Measurements from ENCODE around the gene RIOK2. TPM values are rescaled to one million over a fixed set of nuclear protein-coding genes. Genes with fewer than 3 reads are reported as not detected.

The RIOK2 gene
- total RNA-seq, 2 donors from 2014 or later, result 27.3 to 37.7 TPM

DNA sequence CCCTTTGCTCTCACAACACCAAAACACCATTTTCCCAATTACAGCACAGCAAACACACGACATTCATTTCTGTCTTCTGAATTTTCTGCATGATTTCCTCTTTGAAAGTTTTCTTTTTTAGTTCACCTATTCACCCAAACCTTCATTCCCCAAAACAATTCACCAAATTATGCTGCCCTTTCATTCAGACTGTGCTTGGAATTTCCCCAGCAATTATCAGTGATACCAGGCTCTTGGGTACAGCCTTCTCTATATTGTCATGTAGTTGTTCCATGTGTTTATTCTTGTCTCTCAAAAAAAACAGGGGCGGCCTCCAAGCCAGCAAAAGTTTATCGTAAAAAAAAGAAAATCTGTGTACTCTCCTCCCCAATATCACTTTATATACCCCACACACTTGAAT lies 31.7 kb downstream of the RIOK2 start:
- Mint-ChIP-seq H3K4me1 (peaks cover 4% of the 10 kb centered on the region), H3K9me3 (no peaks in the 10 kb centered on the region), H3K27ac (no peak overlapping the region), H3K36me3 (ENCODE audit: low read depth) (no peaks in the 10 kb centered on the region), H3K27me3 (ENCODE audit: insufficient read depth) (peaks cover 2% of the 10 kb centered on the region), H3K4me3 (no peak overlapping the region)
- Histone ChIP-seq H3K9me3 (ENCODE audit: control insufficient read depth, low read length) (peaks cover under 1% of the 10 kb centered on the region), H3K4me1 (ENCODE audit: control insufficient read depth, insufficient read depth, low read length) (no peaks in the 10 kb centered on the region), H3K9ac (ENCODE audit: extremely low read depth, low read length, poor library complexity, severe bottlenecking) (no peak overlapping the region), H3K36me3 (ENCODE audit: control insufficient read depth, insufficient read depth, low read length) (no peaks in the 10 kb centered on the region), H3K4me3 (ENCODE audit: low read length) (no peak overlapping the region), H3K27ac (ENCODE audit: low read depth, low read length) (no peak overlapping the region), H3K27me3 (ENCODE audit: control insufficient read depth, insufficient read depth, low read length, poor library complexity, severe bottlenecking) (no peaks in the 10 kb centered on the region)
- no peak for TF ChIP-seq CTCF (conservative IDR thresholded peaks at IDR 0.05)
- WGBS, 2 experiments (ENCODE audit: insufficient coverage in 1 of 2, insufficient read length in 1 of 2), result 75 to 85% methylated on average over 1 to 3 of the region's 3 CpGs
- no peak for DNase-seq

GRCh38 chr5:97150401-97150800 lies 32.6 kb downstream of the RIOK2 start:
- no peaks in the 10 kb centered on the region for H3K36me3 ChIP-seq (ENCODE audit: control insufficient read depth, insufficient read depth, low read length)
- WGBS, 2 experiments (ENCODE audit: insufficient coverage in 1 of 2, insufficient read length in 1 of 2), result 93% methylated on average over 1 of the region's 1 CpG; no CpG with 5 or more reads in 1 of the 2 experiments
- H3K4me3 ChIP-seq (ENCODE audit: low read length), result no peak overlapping the region
- no peak overlapping the region for H3K27ac Mint-ChIP-seq
- no peak overlapping the region for H3K4me3 Mint-ChIP-seq
- H3K4me1 ChIP-seq (ENCODE audit: control insufficient read depth, insufficient read depth, low read length), result no peaks in the 10 kb centered on the region
- H3K9ac ChIP-seq (ENCODE audit: extremely low read depth, low read length, poor library complexity, severe bottlenecking), result no peak overlapping the region
- no peaks in the 10 kb centered on the region for H3K36me3 Mint-ChIP-seq (ENCODE audit: low read depth)
- H3K9me3 Mint-ChIP-seq, result no peaks in the 10 kb centered on the region
- DNase-seq, result no peak
- no peaks in the 10 kb centered on the region for H3K27me3 ChIP-seq (ENCODE audit: control insufficient read depth, insufficient read depth, low read length, poor library complexity, severe bottlenecking)
- no peak overlapping the region for H3K27ac ChIP-seq (ENCODE audit: low read depth, low read length)
- H3K9me3 ChIP-seq (ENCODE audit: control insufficient read depth, low read length), result no peaks in the 10 kb centered on the region
- peaks cover 2% of the 10 kb centered on the region for H3K27me3 Mint-ChIP-seq (ENCODE audit: insufficient read depth)
- no peak for TF ChIP-seq CTCF (conservative IDR thresholded peaks at IDR 0.05)
- H3K4me1 Mint-ChIP-seq, result peaks cover 4% of the 10 kb centered on the region

DNA sequence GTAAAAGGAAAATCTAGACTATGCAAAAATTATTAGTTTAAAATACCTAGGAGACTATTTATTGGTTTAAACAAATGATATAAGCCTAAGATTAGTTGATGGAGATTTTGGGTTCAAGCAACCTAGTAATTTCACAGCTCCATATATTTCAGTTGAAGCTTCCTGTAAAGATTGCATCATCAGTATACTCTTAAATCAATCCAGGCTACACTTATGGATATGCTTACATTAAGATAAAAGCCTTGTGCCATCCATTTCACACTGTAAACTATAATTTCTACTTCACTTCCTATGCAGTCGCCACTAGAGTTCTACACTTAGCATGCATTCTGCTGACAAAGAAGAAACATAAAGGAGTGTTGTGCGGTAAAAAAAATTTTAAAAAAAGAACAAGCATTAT lies 33.3 kb downstream of the RIOK2 start:
- H3K36me3 Mint-ChIP-seq (ENCODE audit: low read depth), result no peaks in the 10 kb centered on the region
- WGBS, 2 experiments (ENCODE audit: insufficient coverage in 1 of 2, insufficient read length in 1 of 2), result 97% methylated on average over 2 of the region's 2 CpGs; no CpG with 5 or more reads in 1 of the 2 experiments
- Histone ChIP-seq H3K9ac (ENCODE audit: extremely low read depth, low read length, poor library complexity, severe bottlenecking) (no peak overlapping the region), H3K4me1 (ENCODE audit: control insufficient read depth, insufficient read depth, low read length) (no peaks in the 10 kb centered on the region), H3K4me3 (ENCODE audit: low read length) (no peak overlapping the region), H3K27me3 (ENCODE audit: control insufficient read depth, insufficient read depth, low read length, poor library complexity, severe bottlenecking) (no peaks in the 10 kb centered on the region), H3K27ac (ENCODE audit: low read depth, low read length) (no peak overlapping the region), H3K36me3 (ENCODE audit: control insufficient read depth, insufficient read depth, low read length) (no peaks in the 10 kb centered on the region), H3K9me3 (ENCODE audit: control insufficient read depth, low read length) (no peaks in the 10 kb centered on the region)
- H3K4me1 Mint-ChIP-seq, result peaks cover 4% of the 10 kb centered on the region
- H3K9me3 Mint-ChIP-seq, result no peaks in the 10 kb centered on the region
- peaks cover 2% of the 10 kb centered on the region for H3K27me3 Mint-ChIP-seq (ENCODE audit: insufficient read depth)
- H3K4me3 Mint-ChIP-seq, result no peak overlapping the region
- no peak for DNase-seq
- no peak for TF ChIP-seq CTCF (conservative IDR thresholded peaks at IDR 0.05)
- H3K27ac Mint-ChIP-seq, result no peak overlapping the region
